Muscle layer of duodenum (tissue), 2 donors: ENCODE data around the gene SULT1C3.

Experiments
- H3K27ac ChIP-seq: one replicate; pipeline ENCODE4 v1.7.0; 2013; ENCODE audit warnings: mild to moderate bottlenecking, low read length
- H3K27me3 ChIP-seq: one replicate; pipeline ENCODE4 v1.7.0; 2013; ENCODE audit warnings: low read depth, mild to moderate bottlenecking, control low read depth, low read length
- H3K36me3 ChIP-seq, 2 donors: one replicate each; pipeline ENCODE4 v1.7.0; 2013; ENCODE audit warnings: low read length in 2 of 2, control low read depth in 1 of 2, mild to moderate bottlenecking in 1 of 2; ENCODE audit not compliant: insufficient read depth in 2 of 2, control insufficient read depth in 1 of 2
- H3K4me1 ChIP-seq, 2 donors: one replicate each; pipeline ENCODE4 v1.7.0; 2013; ENCODE audit warnings: low read length in 2 of 2, mild to moderate bottlenecking in 2 of 2, control low read depth in 1 of 2, moderate library complexity in 1 of 2; ENCODE audit not compliant: insufficient read depth in 2 of 2, control insufficient read depth in 1 of 2
- H3K4me3 ChIP-seq, 2 donors: one replicate each; pipeline ENCODE4 v1.7.0; 2013; ENCODE audit warnings: low read length in 2 of 2, low read depth in 1 of 2, mild to moderate bottlenecking in 1 of 2
- H3K9me3 ChIP-seq, 2 donors: one replicate each; pipeline ENCODE4 v1.7.0; 2013; ENCODE audit warnings: low read length in 2 of 2, control low read depth in 1 of 2, mild to moderate bottlenecking in 1 of 2; ENCODE audit not compliant: control insufficient read depth in 1 of 2
- donor health status: healthy.

The SULT1C3 gene

DNA sequence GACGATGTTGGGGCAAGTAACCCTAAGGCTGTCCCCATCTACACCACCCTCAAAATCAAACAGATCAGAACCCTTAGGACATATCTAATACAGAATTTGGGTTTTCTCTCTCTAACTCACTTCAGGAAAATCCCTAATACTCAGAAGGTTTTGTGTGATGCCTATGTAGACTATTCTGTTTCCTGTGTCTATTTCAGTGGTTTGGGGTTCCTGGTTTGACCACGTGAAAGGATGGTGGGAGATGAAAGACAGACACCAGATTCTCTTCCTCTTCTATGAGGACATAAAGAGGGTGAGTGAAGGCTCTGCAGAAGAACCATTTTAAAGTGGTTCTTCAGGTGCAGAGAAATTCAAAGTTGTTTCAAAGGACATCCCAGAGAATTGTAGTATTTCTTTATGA is 65.2 kb downstream of the SULT1C3 start:
- Histone ChIP-seq H3K9me3 (no peaks in the 10 kb centered on the region), H3K4me1 (no peaks in the 10 kb centered on the region), H3K27me3 (no peaks in the 10 kb centered on the region), H3K36me3 (no peaks in the 10 kb centered on the region), H3K4me3 (no peak overlapping the region), H3K27ac (no peak overlapping the region)

DNA sequence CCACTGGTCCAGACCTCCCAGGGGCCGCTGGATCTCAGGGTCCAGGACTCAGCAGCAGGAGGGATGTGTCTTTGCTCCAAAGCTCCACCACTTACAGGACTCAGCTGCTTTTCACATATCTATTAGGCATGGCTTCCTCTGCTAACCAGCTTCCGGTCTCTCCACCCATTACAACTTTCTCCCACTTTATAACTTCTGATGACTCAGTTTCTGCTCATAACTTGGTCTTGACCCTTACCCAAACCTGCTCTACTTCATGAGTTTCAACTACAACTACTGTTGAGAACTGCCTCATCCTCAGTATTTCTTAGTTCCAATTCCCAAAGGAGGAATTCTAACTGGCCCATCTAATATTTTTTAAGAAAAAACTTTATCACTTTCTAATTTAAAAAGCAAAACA is 66.1 kb downstream of the SULT1C3 start:
- no peak overlapping the region for H3K27ac ChIP-seq
- no peaks in the 10 kb centered on the region for H3K9me3 ChIP-seq
- H3K36me3 ChIP-seq = no peaks in the 10 kb centered on the region
- no peak overlapping the region for H3K4me3 ChIP-seq
- H3K4me1 ChIP-seq = no peaks in the 10 kb centered on the region
- H3K27me3 ChIP-seq = no peaks in the 10 kb centered on the region

DNA sequence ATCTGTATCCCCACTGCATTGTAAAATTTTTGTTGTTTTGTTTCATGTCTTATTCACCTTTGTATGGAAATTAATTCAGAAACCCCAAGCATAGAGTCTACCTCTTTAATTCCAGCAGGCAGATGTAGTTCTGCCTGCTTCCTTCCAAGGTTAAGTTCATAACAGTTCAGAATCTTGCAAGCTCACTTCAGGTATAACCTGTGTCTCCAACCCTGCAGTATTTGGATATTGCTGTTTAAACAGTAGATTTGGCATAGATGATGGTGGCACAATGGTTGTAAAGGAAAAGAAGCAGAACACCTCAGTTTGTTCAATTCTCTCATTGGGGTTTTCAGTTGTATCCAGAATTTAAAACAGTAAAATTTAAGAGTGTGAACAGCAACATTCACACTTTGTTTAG is 70.1 kb downstream of the SULT1C3 start:
- no peak overlapping the region for H3K4me3 ChIP-seq
- H3K9me3 ChIP-seq = no peaks in the 10 kb centered on the region
- no peaks in the 10 kb centered on the region for H3K27me3 ChIP-seq
- H3K27ac ChIP-seq = no peak overlapping the region
- no peaks in the 10 kb centered on the region for H3K4me1 ChIP-seq
- H3K36me3 ChIP-seq = no peaks in the 10 kb centered on the region
